ENCODE results near the gene AVPR1B.

GRCh38 chr1:206143537-206144172 lies 26.5 kb upstream of the AVPR1B start:
- TF ChIP-seq CTCF (IDR thresholded peaks at IDR 0.05): no peak
- TF ChIP-seq POLR2A (IDR thresholded peaks at IDR 0.05): no peak

Measured in testis (tissue), 2 donors.